Medulla oblongata (tissue), 1 donor: Measurements from ENCODE around the gene PRKN.

Experiments used
- DNase-seq: peaks from one replicate; pipeline ENCODE4 v3.0.0-alpha.2; 2015; ENCODE audit errors: extremely low spot score

The PRKN gene

GRCh38 chr6:162063666-162064065 is 663.9 kb downstream of the PRKN start:
- no peak for DNase-seq

- no peak for DNase-seq
Observed at GRCh38 chr6:162058281-162058875, 669.2 kb downstream of the PRKN start.

GRCh38 chr6:162056745-162057144 is 670.8 kb downstream of the PRKN start:
- no peak for DNase-seq

GRCh38 chr6:162056061-162056460 is 671.5 kb downstream of the PRKN start:
- no peak for DNase-seq

GRCh38 chr6:162055365-162055764 is 672.2 kb downstream of the PRKN start:
- no peak for DNase-seq

GRCh38 chr6:162053084-162053483 is 674.5 kb downstream of the PRKN start:
- no peak for DNase-seq

- no peak for DNase-seq
Observed at GRCh38 chr6:162050579-162050978, 677.0 kb downstream of the PRKN start.

GRCh38 chr6:162046324-162046723 is 681.2 kb downstream of the PRKN start:
- no peak for DNase-seq

GRCh38 chr6:162032620-162033019 is 694.9 kb downstream of the PRKN start:
- DNase-seq: no peak

- DNase-seq: no peak
Observed at GRCh38 chr6:162029873-162030576, 697.5 kb downstream of the PRKN start.

- no peak for DNase-seq
Observed at GRCh38 chr6:162026843-162027242, 700.7 kb downstream of the PRKN start.

GRCh38 chr6:162026031-162026430 is 701.5 kb downstream of the PRKN start:
- no peak for DNase-seq

GRCh38 chr6:162019349-162019748 is 708.2 kb downstream of the PRKN start:
- no peak for DNase-seq

GRCh38 chr6:162017536-162017935 is 710.0 kb downstream of the PRKN start:
- no peak for DNase-seq

GRCh38 chr6:162014069-162014811 is 713.3 kb downstream of the PRKN start:
- DNase-seq: no peak

- DNase-seq: no peak
Observed at GRCh38 chr6:162005372-162005771, 722.2 kb downstream of the PRKN start.

- DNase-seq: no peak
Observed at GRCh38 chr6:161996783-161997182, 730.8 kb downstream of the PRKN start.

GRCh38 chr6:161985876-161986423 is 741.6 kb downstream of the PRKN start:
- DNase-seq: no peak

- DNase-seq: no peak
Observed at GRCh38 chr6:161984713-161985112, 742.9 kb downstream of the PRKN start.

- no peak for DNase-seq
Observed at GRCh38 chr6:161976553-161976952, 751.0 kb downstream of the PRKN start.

- no peak for DNase-seq
Observed at GRCh38 chr6:161973064-161973463, 754.5 kb downstream of the PRKN start.

GRCh38 chr6:161971043-161971442 is 756.5 kb downstream of the PRKN start:
- no peak for DNase-seq
